Omental fat pad (tissue), 4 donors: ENCODE data around the gene ITSN1. TPM values are rescaled to one million over a fixed set of nuclear protein-coding genes. Genes with fewer than 3 reads are reported as not detected.
A peak's percentile ranks its signal among the peaks of the same experiment; 100 is the strongest.

Source experiments
- ATAC-seq: fragments of 150-250 bp; one replicate; pipeline ENCODE4 v1.9.1; 2016; ENCODE audit warnings: mild to moderate bottlenecking, moderate library complexity; ENCODE audit not compliant: low FRiP score
- DNase-seq: peaks from one replicate; pipeline ENCODE4 v3.0.0-alpha.2; 2019; ENCODE audit warnings: low spot score
- CTCF ChIP-seq, 3 donors: fragments of 450-650 bp; IDR thresholded peaks; one replicate each; pipeline ENCODE4 v1.5.1; 2016 to 2017; ENCODE audit warnings: antibody characterized with exemption in 3 of 3, mild to moderate bottlenecking in 3 of 3, moderate library complexity in 2 of 3
- total RNA-seq, 4 donors: library from RNA; depleted of rRNA; stranded (reverse); fragments of >200 nt; gene quantifications; one replicate each; pipeline ENCODE4 v1.1.0, GENCODE V29; 2016

Gene ITSN1
- total RNA-seq, 4 donors from 2014 or later: 71.4 to 248 (median 151) TPM

- DNase-seq (peak; percentile 37), ATAC-seq (peak; percentile 90)
- TF ChIP-seq CTCF (IDR thresholded peaks at IDR 0.05): peak in 1 of 3 donors; percentile 11
Observed at GRCh38 chr21:33894736-33895288, 252.5 kb downstream of the ITSN1 start.

DNA sequence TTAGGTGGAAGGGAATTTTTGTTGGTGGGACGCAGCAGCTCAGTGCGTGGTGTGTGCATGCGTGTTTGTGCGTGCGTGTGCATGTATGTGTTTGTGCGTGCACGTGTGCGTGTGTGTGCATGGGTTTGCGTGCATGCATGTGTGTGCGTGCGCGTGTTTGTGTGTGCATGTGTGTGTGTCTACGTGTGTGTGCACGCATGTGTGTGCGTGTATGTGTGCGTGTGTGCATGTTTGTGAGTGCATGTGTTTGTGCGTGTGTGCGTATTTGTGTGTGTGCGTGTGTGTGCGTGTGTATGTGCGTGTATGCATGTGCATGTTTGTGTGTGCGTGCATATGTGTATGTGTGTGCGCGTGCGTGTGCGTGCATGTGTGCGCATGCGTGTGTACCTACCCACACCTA is 253.1 kb downstream of the ITSN1 start:
- TF ChIP-seq CTCF (IDR thresholded peaks at IDR 0.05): no peak
- no peak for ATAC-seq
- DNase-seq: no peak

- TF ChIP-seq CTCF (IDR thresholded peaks at IDR 0.05): no peak
- ATAC-seq: no peak
- no peak for DNase-seq
Observed at GRCh38 chr21:33896691-33897090, 254.4 kb downstream of the ITSN1 start.

GRCh38 chr21:33897098-33897497 is 254.8 kb downstream of the ITSN1 start:
- ATAC-seq: no peak
- no peak for TF ChIP-seq CTCF (IDR thresholded peaks at IDR 0.05)
- DNase-seq: no peak

- DNase-seq: no peak
- TF ChIP-seq CTCF (IDR thresholded peaks at IDR 0.05): no peak
- ATAC-seq: no peak
Observed at GRCh38 chr21:33897739-33898138, 255.4 kb downstream of the ITSN1 start.

DNA sequence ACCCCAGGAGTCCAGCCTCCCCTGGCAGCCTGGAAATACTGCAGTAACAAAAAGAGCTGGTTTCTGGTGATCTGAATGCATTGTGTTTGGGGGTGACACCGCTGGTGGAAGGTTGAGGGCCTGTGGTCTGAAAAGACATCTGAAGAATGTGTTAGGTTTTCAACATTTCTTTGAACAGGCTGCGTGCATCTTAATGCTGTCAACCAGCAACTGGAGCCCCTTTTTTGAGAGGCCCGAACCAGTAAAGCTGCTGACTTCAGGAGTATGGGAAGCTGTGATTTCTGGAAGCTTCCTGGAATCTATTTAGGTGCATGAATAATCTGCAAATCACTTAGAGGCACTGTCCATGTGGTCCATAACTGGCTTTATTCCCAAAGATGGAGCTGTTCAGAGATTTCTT is 256.3 kb downstream of the ITSN1 start:
- TF ChIP-seq CTCF (IDR thresholded peaks at IDR 0.05): no peak
- no peak for DNase-seq

DNA sequence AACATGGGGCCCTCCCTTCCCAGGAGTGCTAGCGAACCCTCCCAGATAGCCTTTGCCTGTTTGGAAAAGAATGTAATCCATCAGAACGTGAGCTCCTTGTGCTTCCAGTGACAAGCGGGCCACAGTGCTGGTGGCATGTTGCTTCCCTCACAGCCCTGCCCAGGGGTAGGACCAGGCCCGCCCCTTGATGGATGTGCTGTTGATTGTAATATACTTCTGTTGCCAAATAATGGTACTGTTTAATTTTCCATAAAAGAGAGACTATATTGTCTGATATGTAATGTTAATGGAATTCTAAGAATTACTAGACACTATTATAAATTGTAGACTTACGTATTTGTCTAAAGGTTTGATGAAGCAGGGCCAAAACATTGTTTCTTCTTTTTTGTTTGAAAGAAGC is 256.9 kb downstream of the ITSN1 start:
- TF ChIP-seq CTCF (IDR thresholded peaks at IDR 0.05): no peak
- ATAC-seq (no peak), DNase-seq (no peak)

More for the DNA sequence above, 256.3 kb downstream of the ITSN1 start:
- no peak for ATAC-seq
